GM19395 (cell line): Measurements from ENCODE around the gene PSKH1.
"Not testable (repeated sequence)": the region's sequence is repeated elsewhere in the genome, so short reads cannot be mapped to it uniquely, and the experiment has no call there.

Experiments
- ATAC-seq: cut with Tn5 transposase; IDR thresholded peaks from one replicate; pipeline ENCODE4 v1.9.1; 2021; ENCODE audit warnings: mild to moderate bottlenecking, moderate library complexity; ENCODE audit not compliant: unreplicated experiment

The PSKH1 gene

GRCh38 chr16:67937713-67938112 is 44.7 kb downstream of the PSKH1 start:
- not testable (repeated sequence) for ATAC-seq

GRCh38 chr16:67939507-67940445 is 46.7 kb downstream of the PSKH1 start:
- ATAC-seq = no peak

DNA sequence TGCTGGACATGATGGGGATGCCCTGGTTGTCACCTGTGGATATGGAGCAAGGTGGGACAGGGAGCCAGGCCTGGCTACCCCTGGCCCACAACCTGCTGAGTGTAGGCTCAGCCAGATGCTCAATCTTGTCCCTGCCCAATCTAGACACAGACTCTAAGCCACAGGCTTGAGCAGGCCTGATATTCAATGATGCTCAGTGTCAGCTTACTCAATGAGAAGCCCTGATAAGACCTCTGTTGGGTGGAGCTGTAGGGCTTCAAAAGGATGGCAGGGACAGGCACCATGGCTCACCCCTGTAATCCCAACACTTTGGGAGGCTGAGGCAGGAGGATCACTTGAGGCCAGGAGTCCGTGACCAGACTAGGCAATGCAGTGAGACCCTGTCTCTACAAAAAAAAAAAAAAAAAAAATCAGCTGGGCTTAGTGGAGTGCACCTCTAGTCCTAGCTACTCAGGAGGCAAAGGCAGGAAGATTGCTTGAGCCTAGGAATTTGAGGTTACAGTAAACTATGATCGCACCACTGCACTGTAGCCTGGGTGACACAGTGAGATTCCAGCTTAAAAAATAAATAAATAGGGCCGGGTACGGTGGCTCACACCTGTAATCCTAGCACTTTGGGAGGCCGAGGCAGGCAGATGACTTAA is 47.5 kb downstream of the PSKH1 start:
- ATAC-seq = no peak

- no peak for ATAC-seq
Observed at GRCh38 chr16:67941469-67942199, 48.6 kb downstream of the PSKH1 start.

GRCh38 chr16:67942200-67942509 is 49.1 kb downstream of the PSKH1 start:
- ATAC-seq = no peak

DNA sequence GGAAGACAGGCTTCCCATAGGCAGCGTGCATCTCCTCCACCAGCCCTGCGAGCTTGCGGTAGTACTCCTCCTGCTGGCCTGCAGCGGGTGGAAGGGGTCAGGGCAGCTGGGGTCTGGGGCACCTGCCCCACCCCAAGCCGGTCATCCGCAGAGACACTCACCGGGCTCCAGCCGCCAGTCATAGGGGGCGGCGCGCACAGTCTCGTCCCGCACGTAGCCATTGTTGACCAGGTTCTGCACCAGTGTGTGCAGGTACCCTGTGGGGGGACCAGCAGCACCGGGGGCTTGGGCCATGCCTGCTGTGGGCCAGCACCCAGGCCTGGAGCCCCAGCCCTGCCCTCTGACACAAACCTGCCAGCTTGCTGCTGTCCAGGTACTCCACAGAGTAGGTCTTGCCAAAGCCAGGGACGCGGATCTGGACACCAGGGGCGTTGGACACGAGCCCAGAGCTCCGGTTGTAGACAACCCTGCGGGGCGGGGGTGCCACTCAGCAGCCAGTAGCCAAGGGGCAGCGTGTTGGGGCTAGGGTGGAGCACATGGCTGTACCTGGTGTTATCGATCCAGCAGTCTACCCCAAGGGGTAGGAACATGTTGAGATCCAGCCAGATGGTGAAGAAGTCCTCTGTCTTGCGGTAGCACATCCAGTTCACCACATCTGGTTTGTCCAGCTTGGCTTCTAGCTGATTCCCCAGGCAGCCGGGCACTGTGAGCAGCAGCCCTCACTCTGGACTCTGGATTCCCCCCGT is 49.6 kb downstream of the PSKH1 start:
- ATAC-seq = no peak

DNA sequence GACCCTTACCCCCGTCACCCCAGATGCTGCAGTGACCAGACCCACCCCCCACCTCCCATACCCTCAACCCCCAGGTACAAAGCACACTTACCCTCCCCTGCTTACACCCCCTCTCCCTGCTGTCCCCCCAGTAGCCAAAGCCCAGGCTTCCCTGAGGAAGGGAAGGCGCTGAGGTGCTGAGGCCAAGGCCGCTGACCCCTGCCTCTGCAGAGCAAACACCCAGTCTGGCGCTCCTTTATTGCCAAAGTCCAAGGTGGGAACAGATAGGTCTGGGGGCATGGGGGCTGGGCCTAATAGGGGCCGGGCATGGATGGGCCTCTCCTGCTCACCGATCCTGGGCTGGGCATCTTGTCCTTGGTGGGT is 50.2 kb downstream of the PSKH1 start:
- no peak for ATAC-seq

GRCh38 chr16:67943619-67944504 is 50.8 kb downstream of the PSKH1 start, which contains the start of gene LCAT:
Gene LCAT, minus strand, starts transcription at chr16:67944120. Its CDS starts 19 bp downstream, at chr16:67944101.
- ATAC-seq = no peak

- no peak for ATAC-seq
Observed at GRCh38 chr16:67944690-67945391, 51.8 kb downstream of the PSKH1 start.

DNA sequence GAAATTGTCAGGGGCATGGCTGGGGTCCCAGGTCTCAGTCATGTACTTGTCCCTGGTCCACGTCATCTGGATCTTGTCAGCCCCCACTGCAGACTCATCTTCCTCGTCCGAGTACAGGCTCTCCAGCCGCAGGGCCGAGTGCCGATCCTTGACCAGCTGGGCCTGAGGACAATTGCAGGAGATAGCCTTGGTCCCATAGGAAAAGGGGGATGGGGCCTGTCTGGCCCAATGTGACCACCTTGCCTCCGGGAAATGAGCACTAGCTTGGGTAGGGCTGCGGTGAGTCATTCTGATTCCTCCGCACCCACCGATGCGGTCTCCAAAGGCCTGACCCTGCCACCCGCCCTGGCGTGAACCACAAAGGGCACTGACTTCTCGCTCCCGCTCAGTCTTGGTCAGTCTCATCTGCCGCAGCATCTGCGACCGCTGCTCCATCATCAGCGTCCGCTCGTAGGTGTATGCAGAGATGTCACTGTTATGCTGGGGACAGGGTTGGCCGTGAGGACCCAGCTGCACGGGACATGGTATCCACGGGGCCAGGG is 52.4 kb downstream of the PSKH1 start:
- ATAC-seq = no peak

DNA sequence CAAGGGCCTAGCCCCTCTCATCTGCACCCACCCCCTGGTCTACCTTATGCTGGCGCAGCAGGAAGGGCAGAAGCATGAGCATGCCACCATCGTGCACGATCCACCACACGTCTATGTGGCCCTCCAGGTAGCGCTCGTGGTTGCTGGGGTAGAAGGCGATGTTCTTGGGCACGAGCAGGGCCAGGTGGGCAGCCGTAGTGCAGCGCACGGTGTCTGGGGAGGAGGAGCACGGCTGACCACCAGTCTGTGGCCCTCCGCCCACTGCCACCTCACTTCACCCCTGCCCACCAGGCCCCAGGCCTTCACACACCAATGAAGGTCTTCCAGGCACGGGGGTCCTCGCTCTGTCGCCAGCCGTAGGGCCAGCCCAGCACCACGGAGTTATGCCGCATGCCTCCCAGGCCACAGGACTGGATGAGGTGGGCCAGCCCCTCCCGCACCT is 53.1 kb downstream of the PSKH1 start:
- no peak for ATAC-seq

- no peak for ATAC-seq
Observed at GRCh38 chr16:67946966-67947558, 54.0 kb downstream of the PSKH1 start.

DNA sequence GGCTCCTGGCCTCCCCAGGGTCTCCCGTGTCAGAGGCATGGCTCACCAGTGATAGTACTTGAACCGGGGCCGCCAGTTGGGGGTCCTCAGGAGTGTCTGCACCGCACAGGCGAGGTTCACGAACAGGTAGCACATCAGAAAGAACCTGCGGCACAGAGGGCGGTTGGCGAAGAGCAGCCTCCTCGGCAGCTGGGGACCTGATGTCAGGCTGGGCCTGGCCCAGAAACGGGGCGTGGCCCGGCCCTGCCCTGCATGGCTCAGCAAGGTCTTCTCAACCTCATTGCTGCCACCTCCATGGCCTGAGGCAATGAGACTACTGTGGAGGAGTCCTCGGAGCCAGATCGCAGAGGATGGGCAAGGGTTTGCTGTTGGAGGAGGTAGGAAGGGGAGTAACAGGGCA is 55.0 kb downstream of the PSKH1 start:
- ATAC-seq = no peak

GRCh38 chr16:67949645-67950044 is 56.6 kb downstream of the PSKH1 start:
- no peak for ATAC-seq

- no peak for ATAC-seq
Observed at GRCh38 chr16:67950335-67950843, 57.3 kb downstream of the PSKH1 start.

GRCh38 chr16:67951485-67951884 is 58.4 kb downstream of the PSKH1 start:
- ATAC-seq = no peak

DNA sequence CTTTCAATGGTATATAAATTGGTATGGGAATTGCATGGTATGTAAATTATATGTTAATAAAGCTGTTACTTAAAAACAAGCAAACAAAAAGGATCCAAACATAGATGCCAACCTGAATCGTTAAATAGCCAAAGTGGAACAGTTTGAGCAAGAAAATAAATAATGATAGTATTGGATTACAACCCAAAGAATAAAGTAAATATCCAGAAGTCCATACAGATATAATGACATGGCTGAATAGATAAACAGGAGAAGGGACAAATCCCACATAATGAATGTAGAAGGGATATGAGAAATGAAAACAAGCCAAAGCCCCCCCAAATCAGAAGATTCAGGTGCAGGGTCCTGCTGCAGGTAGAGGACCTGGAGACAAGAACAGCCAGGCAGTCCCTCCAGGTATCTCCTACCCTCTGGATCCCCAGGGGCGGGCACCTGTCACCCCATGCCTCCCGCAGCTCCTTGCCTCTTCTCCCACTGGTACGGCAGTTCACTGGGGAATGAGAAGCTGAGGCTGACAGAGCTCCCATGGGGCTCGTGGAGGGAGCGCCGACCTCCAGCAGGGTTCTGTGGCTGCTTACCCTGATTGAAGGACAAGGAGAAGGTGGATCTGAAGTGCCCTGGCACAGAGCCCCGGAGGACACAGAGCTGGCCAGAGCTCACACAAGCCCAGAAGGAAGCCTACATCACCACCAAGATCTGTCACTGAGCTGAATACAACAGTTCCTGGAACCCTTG is 60.8 kb downstream of the PSKH1 start:
- no peak for ATAC-seq
